Mononuclear cell (primary cell): ENCODE measurements around the gene MSTN. TPM values are rescaled to one million over a fixed set of nuclear protein-coding genes. Genes with fewer than 3 reads are reported as not detected.
"Not testable (repeated sequence)": the region's sequence is repeated elsewhere in the genome, so short reads cannot be mapped to it uniquely, and the experiment has no call there.

Experiments
- H3K27me3 ChIP-seq: 2 replicates; pipeline ENCODE4 v1.6.0; 2011; ENCODE audit warnings: low read length, control low read depth; ENCODE audit not compliant: insufficient read depth
- H3K4me1 ChIP-seq: 2 replicates; pipeline ENCODE4 v1.5.1; 2011; ENCODE audit warnings: mild to moderate bottlenecking, low read length, control low read depth; ENCODE audit not compliant: insufficient read depth
- H3K4me3 ChIP-seq: 2 replicates; pipeline ENCODE4 v1.5.1; 2011; ENCODE audit warnings: mild to moderate bottlenecking, low read length, moderate library complexity
- H3K9me3 ChIP-seq: 2 replicates; pipeline ENCODE4 v1.5.1; 2011; ENCODE audit warnings: low read depth, mild to moderate bottlenecking, control low read depth, low read length
- total RNA-seq: library from RNA; depleted of rRNA; stranded (reverse); fragments of >200 nt; gene quantifications from one replicate; pipeline ENCODE4 v1.2.3, GENCODE V29; 2012

Gene MSTN
- total RNA-seq, 1 donor = not detected

DNA sequence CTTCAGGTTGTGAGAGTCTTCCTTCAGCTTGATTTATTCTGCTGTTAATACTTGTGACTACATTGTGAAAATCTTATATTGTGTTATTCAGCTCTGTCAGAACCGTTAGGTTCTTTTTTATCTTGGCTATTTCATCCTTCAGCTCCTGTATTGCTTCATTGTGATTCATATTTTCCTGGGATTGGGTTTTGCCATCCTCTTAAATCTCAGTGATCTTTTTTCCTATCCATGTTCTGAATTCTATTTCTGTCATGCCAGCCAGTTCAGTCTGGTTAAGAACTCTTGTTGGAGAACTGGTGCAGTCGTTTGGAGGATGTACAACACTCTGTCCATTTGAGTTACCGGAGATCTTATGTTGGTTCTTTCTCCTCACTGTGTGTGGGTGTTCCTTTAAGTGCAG, 19.1 kb downstream of the MSTN start:
- Histone ChIP-seq H3K9me3 (no peaks in the 10 kb centered on the region), H3K4me1 (no peaks in the 10 kb centered on the region), H3K27me3 (peaks cover 2% of the 10 kb centered on the region), H3K4me3 (no peak overlapping the region)

DNA sequence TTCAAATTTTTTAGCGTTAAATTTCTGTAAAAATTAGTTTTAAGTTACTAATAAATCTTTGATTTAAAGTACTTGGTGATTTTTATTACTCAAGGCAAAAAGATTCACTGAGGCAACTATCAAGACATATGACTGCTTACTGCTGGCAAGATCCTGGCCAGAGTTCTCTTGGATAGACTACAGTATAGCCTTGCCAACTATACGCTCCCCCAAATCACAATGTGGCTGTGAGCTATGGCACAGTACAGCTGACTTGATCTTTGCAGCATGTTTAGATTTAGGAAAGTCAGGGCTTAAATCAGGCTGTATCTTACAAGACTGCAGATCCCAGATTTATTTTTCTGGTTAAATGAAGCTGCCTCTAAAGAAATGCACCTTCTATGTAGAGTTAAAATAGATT, 26.5 kb downstream of the MSTN start:
- H3K27me3 ChIP-seq = no peaks in the 10 kb centered on the region

DNA sequence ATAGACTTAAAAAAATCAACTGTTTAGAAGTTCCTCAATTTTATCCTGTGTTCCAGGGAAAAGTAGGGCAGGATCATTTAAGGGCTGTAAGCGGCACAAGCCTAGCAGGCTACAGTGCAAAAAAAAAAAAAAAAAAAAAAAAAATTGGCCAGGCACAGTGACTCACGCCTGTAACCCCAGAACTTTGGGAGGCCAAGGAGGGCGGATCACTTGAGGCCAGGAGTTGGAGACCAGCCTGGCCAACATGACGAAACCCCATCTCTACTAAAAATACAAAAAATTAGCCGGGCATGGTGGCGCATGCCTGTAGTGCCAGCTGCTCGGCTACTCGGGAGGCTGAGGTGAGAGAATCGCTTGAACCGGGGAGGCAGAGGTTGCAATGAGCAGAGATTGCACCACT, 28.1 kb downstream of the MSTN start:
- not testable (repeated sequence) for H3K4me3 ChIP-seq, H3K9me3 ChIP-seq, H3K4me1 ChIP-seq

More for the DNA sequence above, 26.5 kb downstream of the MSTN start:
- Histone ChIP-seq H3K4me3 (no peak overlapping the region), H3K4me1 (no peaks in the 10 kb centered on the region), H3K9me3 (no peaks in the 10 kb centered on the region)

GRCh38 chr2:190031969-190032618, 30.4 kb downstream of the MSTN start:
- Histone ChIP-seq H3K4me3 (no peak overlapping the region), H3K9me3 (no peaks in the 10 kb centered on the region), H3K4me1 (no peaks in the 10 kb centered on the region), H3K27me3 (no peaks in the 10 kb centered on the region)

More for the DNA sequence above, 28.1 kb downstream of the MSTN start:
- H3K27me3 ChIP-seq = not testable (repeated sequence)

GRCh38 chr2:190023860-190024259, 38.7 kb downstream of the MSTN start:
- H3K4me3 ChIP-seq = no peak overlapping the region
- H3K4me1 ChIP-seq = no peaks in the 10 kb centered on the region
- H3K9me3 ChIP-seq = no peaks in the 10 kb centered on the region
- no peaks in the 10 kb centered on the region for H3K27me3 ChIP-seq

- H3K4me3 ChIP-seq = no peak overlapping the region
- no peaks in the 10 kb centered on the region for H3K27me3 ChIP-seq
- no peaks in the 10 kb centered on the region for H3K4me1 ChIP-seq
- H3K9me3 ChIP-seq = peaks cover 23% of the 10 kb centered on the region
Observed at GRCh38 chr2:190020720-190021119, 41.8 kb downstream of the MSTN start.

DNA sequence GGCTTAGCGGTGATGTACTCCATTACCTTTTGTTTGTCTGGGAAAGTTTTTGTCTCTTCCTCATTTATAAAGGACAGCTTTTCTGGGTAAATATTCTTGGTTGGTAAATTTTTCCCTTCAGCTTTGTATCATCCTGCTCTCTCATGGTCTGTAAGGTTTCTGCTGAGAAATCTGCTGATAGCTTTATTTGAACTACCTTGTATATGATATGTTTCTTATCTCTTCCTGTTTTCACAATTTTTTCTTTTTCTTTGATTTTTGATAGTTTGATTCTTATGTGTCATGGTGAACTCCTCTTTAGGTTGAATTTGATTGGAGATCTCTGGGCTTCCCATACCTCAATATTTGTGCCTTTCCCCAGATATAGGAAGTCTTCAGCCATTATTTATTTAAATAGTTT, 44.7 kb downstream of the MSTN start:
- no peak overlapping the region for H3K4me3 ChIP-seq
- no peaks in the 10 kb centered on the region for H3K27me3 ChIP-seq
- no peaks in the 10 kb centered on the region for H3K4me1 ChIP-seq
- H3K9me3 ChIP-seq = peaks cover 23% of the 10 kb centered on the region

GRCh38 chr2:190015969-190016368, 46.6 kb downstream of the MSTN start:
- H3K4me1 ChIP-seq, H3K4me3 ChIP-seq, H3K27me3 ChIP-seq: not testable (repeated sequence)
- H3K9me3 ChIP-seq = peaks cover 23% of the 10 kb centered on the region
